SW 1271 (cell line): ENCODE measurements around the gene SIRT4.

ENCODE experiments used
- DNase-seq, 2 experiments: peaks; one replicate each; lab custom pipeline; 2025; lab: John Stamatoyannopoulos, UW

SIRT4 gene

GRCh38 chr12:120278137-120279069 lies 23.7 kb upstream of the SIRT4 start:
- no peak for DNase-seq

- DNase-seq: no peak
Observed at GRCh38 chr12:120283318-120283717, 18.8 kb upstream of the SIRT4 start.

GRCh38 chr12:120284381-120284780 lies 17.7 kb upstream of the SIRT4 start:
- DNase-seq: no peak

GRCh38 chr12:120286768-120287490 lies 15.2 kb upstream of the SIRT4 start:
- DNase-seq: no peak

- DNase-seq: no peak
Observed at GRCh38 chr12:120287491-120287890, 14.6 kb upstream of the SIRT4 start.

GRCh38 chr12:120290609-120291305 lies 11.4 kb upstream of the SIRT4 start:
- peak; percentile 91 to 98 for DNase-seq

GRCh38 chr12:120292411-120292660 lies 9.8 kb upstream of the SIRT4 start:
- DNase-seq: no peak

- DNase-seq: peak; percentile 89 to 96
Observed at GRCh38 chr12:120292661-120293531, 9.2 kb upstream of the SIRT4 start, which contains the start of gene RNU4-1. Gene RNU4-1 (minus strand): TSS chr12:120293237.

GRCh38 chr12:120314220-120314619 lies 12.1 kb downstream of the SIRT4 start:
- peak in 1 of 2 experiments; percentile 19 for DNase-seq

GRCh38 chr12:120316798-120317223 lies 14.7 kb downstream of the SIRT4 start:
- DNase-seq: peak in 1 of 2 experiments; percentile 43

- DNase-seq: peak; percentile 99 to 100
Observed at GRCh38 chr12:120317224-120318105, 15.3 kb downstream of the SIRT4 start.

GRCh38 chr12:120321382-120322202 lies 19.5 kb downstream of the SIRT4 start:
- DNase-seq: no peak

- no peak for DNase-seq
Observed at GRCh38 chr12:120323772-120324171, 21.7 kb downstream of the SIRT4 start.

GRCh38 chr12:120324841-120325417 lies 22.8 kb downstream of the SIRT4 start:
- no peak for DNase-seq

GRCh38 chr12:120327593-120327992 lies 25.5 kb downstream of the SIRT4 start, which contains the start of gene PLA2G1B:
Gene PLA2G1B (minus strand): TSS chr12:120327779. CDS start chr12:120327753, 26 bp downstream.
- DNase-seq: no peak

GRCh38 chr12:120328228-120328627 lies 26.1 kb downstream of the SIRT4 start:
- no peak for DNase-seq

GRCh38 chr12:120331390-120331789 lies 29.3 kb downstream of the SIRT4 start:
- DNase-seq: no peak

GRCh38 chr12:120332041-120332440 lies 29.9 kb downstream of the SIRT4 start:
- no peak for DNase-seq

- DNase-seq: no peak
Observed at GRCh38 chr12:120332523-120332922, 30.4 kb downstream of the SIRT4 start.
